Endothelial cell (in vitro differentiated cells): ENCODE measurements around the gene PIGQ. TPM values are rescaled to one million over a fixed set of nuclear protein-coding genes. Genes with fewer than 3 reads are reported as not detected.

ENCODE experiments used
- DNase-seq: peaks from one replicate; pipeline ENCODE4 v3.0.0; 2021; ENCODE audit warnings: low spot score
- H3K27ac Mint-ChIP-seq: one replicate; pipeline ENCODE4 v1.8.0; 2021; ENCODE audit warnings: mixed read lengths, inconsistent platforms; ENCODE audit not compliant: unreplicated experiment
- H3K27me3 Mint-ChIP-seq: one replicate; pipeline ENCODE4 v1.8.0; 2021; ENCODE audit warnings: mild to moderate bottlenecking, moderate library complexity, mixed read lengths, inconsistent platforms; ENCODE audit not compliant: unreplicated experiment
- H3K36me3 Mint-ChIP-seq: one replicate; pipeline ENCODE4 v1.8.0; 2021; ENCODE audit warnings: mild to moderate bottlenecking, low read depth, mixed read lengths, inconsistent platforms; ENCODE audit not compliant: unreplicated experiment
- H3K4me1 Mint-ChIP-seq: one replicate; pipeline ENCODE4 v1.8.0; 2021; ENCODE audit warnings: mild to moderate bottlenecking, mixed read lengths, inconsistent platforms; ENCODE audit not compliant: unreplicated experiment
- H3K4me3 Mint-ChIP-seq: one replicate; pipeline ENCODE4 v1.8.0; 2021; ENCODE audit warnings: mild to moderate bottlenecking, mixed read lengths, inconsistent platforms; ENCODE audit not compliant: unreplicated experiment
- H3K9me3 Mint-ChIP-seq: one replicate; pipeline ENCODE4 v1.8.0; 2021; ENCODE audit warnings: mixed read lengths, inconsistent platforms; ENCODE audit not compliant: unreplicated experiment
- CTCF ChIP-seq: fragments of 200-600 bp; sonication (generic); IDR thresholded peaks from one replicate; pipeline ENCODE4 v1.5.0; 2021; ENCODE audit warnings: antibody characterized with exemption; ENCODE audit not compliant: unreplicated experiment
- total RNA-seq: library from RNA; stranded (reverse); fragmentation: NEBNext Ultra II Directional; extraction: Animal tissue kit (Norgen Biotek cat#: 25700); gene quantifications from one replicate; pipeline ENCODE4 v1.2.1, GENCODE V29; 2021; ENCODE audit not compliant: unreplicated experiment

PIGQ gene
- total RNA-seq, 1 donor from 2014 or later = 38.4 TPM

GRCh38 chr16:523097-523741, 46.5 kb upstream of the PIGQ start:
- DNase-seq = no peak
- Mint-ChIP-seq H3K27ac (peak overlapping the region; percentile 30), H3K36me3 (peaks cover 7% of the 10 kb centered on the region), H3K4me3 (no peak overlapping the region), H3K9me3 (no peaks in the 10 kb centered on the region), H3K27me3 (peaks cover 19% of the 10 kb centered on the region), H3K4me1 (peaks cover 8% of the 10 kb centered on the region)
- no peak for TF ChIP-seq CTCF

- Mint-ChIP-seq H3K36me3 (peaks cover 3% of the 10 kb centered on the region), H3K27ac (no peak overlapping the region), H3K4me3 (no peak overlapping the region), H3K9me3 (no peaks in the 10 kb centered on the region), H3K27me3 (peaks cover 22% of the 10 kb centered on the region), H3K4me1 (peaks cover 13% of the 10 kb centered on the region)
- TF ChIP-seq CTCF = no peak
- DNase-seq = no peak
Observed at GRCh38 chr16:524274-525040, 45.3 kb upstream of the PIGQ start.

GRCh38 chr16:525123-525519, 44.6 kb upstream of the PIGQ start:
- H3K9me3 Mint-ChIP-seq = no peaks in the 10 kb centered on the region
- no peak for TF ChIP-seq CTCF
- peak overlapping the region; percentile 15 for H3K4me3 Mint-ChIP-seq
- H3K27me3 Mint-ChIP-seq = peaks cover 23% of the 10 kb centered on the region
- H3K27ac Mint-ChIP-seq = peak overlapping the region; percentile 70
- peaks cover 13% of the 10 kb centered on the region for H3K4me1 Mint-ChIP-seq
- H3K36me3 Mint-ChIP-seq = no peaks in the 10 kb centered on the region
- DNase-seq = no peak

GRCh38 chr16:525520-526180, 44.1 kb upstream of the PIGQ start:
- no peak for TF ChIP-seq CTCF
- no peaks in the 10 kb centered on the region for H3K36me3 Mint-ChIP-seq
- no peaks in the 10 kb centered on the region for H3K9me3 Mint-ChIP-seq
- peak overlapping the region; percentile 15 for H3K4me3 Mint-ChIP-seq
- peaks cover 13% of the 10 kb centered on the region for H3K4me1 Mint-ChIP-seq
- H3K27me3 Mint-ChIP-seq = peaks cover 27% of the 10 kb centered on the region
- no peak for DNase-seq
- peak overlapping the region; percentile 70 for H3K27ac Mint-ChIP-seq
